CD14-positive monocyte (primary cell): ENCODE results near the gene BCAN. TPM values are rescaled to one million over a fixed set of nuclear protein-coding genes. Genes with fewer than 3 reads are reported as not detected.

Experiments
- DNase-seq, 3 donors: peaks; one replicate each; pipeline ENCODE4 v3.0.0-alpha.2; 2011 to 2022
- H2AFZ ChIP-seq: 2 replicates; pipeline ENCODE4 v1.6.0; 2012; ENCODE audit warnings: mild to moderate bottlenecking, low read depth, low read length, inconsistent platforms; ENCODE audit not compliant: insufficient read depth, poor library complexity, severe bottlenecking
- H3K27ac ChIP-seq, 2 donors: 1 replicate in 1 of 2; 2 replicates in 1 of 2; pipeline ENCODE4 v1.5.1; 2012 to 2013; ENCODE audit warnings: low read length in 2 of 2, control low read depth in 1 of 2, inconsistent platforms in 1 of 2, low read depth in 1 of 2, mild to moderate bottlenecking in 1 of 2
- H3K27me3 ChIP-seq, 2 donors: one replicate each; pipeline versions ENCODE4 v1.6.0 to v1.6.1; 2011 to 2013; ENCODE audit warnings: low read length in 2 of 2; ENCODE audit not compliant: control insufficient read depth in 2 of 2, insufficient read depth in 2 of 2
- H3K36me3 ChIP-seq, 2 donors: replicated peaks in 1 of 2; 1 replicate in 1 of 2; 2 replicates in 1 of 2; pipeline versions ENCODE4 v1.5.1 to v1.6.1; 2012 to 2013; ENCODE audit warnings: low read length in 2 of 2, control low read depth in 1 of 2, inconsistent platforms in 1 of 2, mild to moderate bottlenecking in 1 of 2; ENCODE audit not compliant: insufficient read depth in 2 of 2, control insufficient read depth in 1 of 2
- H3K4me1 ChIP-seq, 2 donors: 1 replicate in 1 of 2; 2 replicates in 1 of 2; pipeline versions ENCODE4 v1.5.1 to v1.6.1; 2012 to 2013; ENCODE audit warnings: low read length in 2 of 2, control low read depth in 1 of 2, inconsistent platforms in 1 of 2, mild to moderate bottlenecking in 1 of 2, moderate library complexity in 1 of 2; ENCODE audit not compliant: insufficient read depth in 2 of 2, control insufficient read depth in 1 of 2
- H3K4me2 ChIP-seq: replicated peaks from 2 replicates; pipeline ENCODE3; 2012; ENCODE audit warnings: low read length, moderate library complexity, mild to moderate bottlenecking; ENCODE audit not compliant: poor library complexity, severe bottlenecking; ENCODE audit errors: extremely low read depth
- H3K4me3 ChIP-seq, 3 experiments: fragments of 200-600 bp in 1 of 3; sonication (generic) in 1 of 3; replicated peaks in 1 of 3; 1 replicate in 2 of 3; 2 replicates in 1 of 3; pipeline ENCODE4 v1.5.1; 2011 to 2013; ENCODE audit warnings: low read length in 3 of 3, mild to moderate bottlenecking in 3 of 3, control low read depth in 2 of 3, low read depth in 2 of 3, inconsistent platforms in 1 of 3, moderate library complexity in 1 of 3
- H3K79me2 ChIP-seq: 2 replicates; pipeline ENCODE4 v1.6.0; 2012; ENCODE audit warnings: mild to moderate bottlenecking, control low read depth, inconsistent platforms, low read length, moderate library complexity; ENCODE audit not compliant: insufficient read depth
- H3K9ac ChIP-seq: 2 replicates; pipeline ENCODE4 v1.6.0; 2017; ENCODE audit warnings: low read length, mild to moderate bottlenecking; ENCODE audit not compliant: insufficient read depth, poor library complexity, severe bottlenecking
- H3K9me3 ChIP-seq, 2 donors: replicated peaks in 1 of 2; 1 replicate in 1 of 2; 2 replicates in 1 of 2; pipeline versions ENCODE4 v1.5.1 to v1.6.1; 2012 to 2013; ENCODE audit warnings: low read length in 2 of 2, control low read depth in 1 of 2; ENCODE audit not compliant: control insufficient read depth in 1 of 2, insufficient read depth in 1 of 2
- H4K20me1 ChIP-seq: 2 replicates; pipeline ENCODE4 v1.6.0; 2012; ENCODE audit warnings: mild to moderate bottlenecking, low read length, control low read depth, moderate library complexity; ENCODE audit not compliant: insufficient read depth
- H3K27ac Mint-ChIP-seq, 7 donors: one replicate each; pipeline ENCODE4 v1.8.0; 2020; ENCODE audit warnings: mild to moderate bottlenecking in 7 of 7, mixed read lengths in 7 of 7, moderate library complexity in 6 of 7, inconsistent platforms in 2 of 7
- H3K27me3 Mint-ChIP-seq, 3 donors: one replicate each; pipeline ENCODE4 v1.8.0; 2021 to 2022; ENCODE audit warnings: low read depth in 3 of 3, mild to moderate bottlenecking in 3 of 3, mixed read lengths in 3 of 3, moderate library complexity in 3 of 3, inconsistent platforms in 1 of 3
- H3K36me3 Mint-ChIP-seq, 2 donors: one replicate each; pipeline ENCODE4 v1.8.0; 2020; ENCODE audit warnings: mixed read lengths in 2 of 2, inconsistent platforms in 1 of 2, mild to moderate bottlenecking in 1 of 2
- H3K4me1 Mint-ChIP-seq: one replicate; pipeline ENCODE4 v1.8.0; 2020; ENCODE audit warnings: mild to moderate bottlenecking, mixed read lengths
- H3K4me3 Mint-ChIP-seq, 2 donors: one replicate each; pipeline ENCODE4 v1.8.0; 2020; ENCODE audit warnings: mild to moderate bottlenecking in 2 of 2, mixed read lengths in 2 of 2, moderate library complexity in 1 of 2
- H3K9me3 Mint-ChIP-seq, 7 donors: one replicate each; pipeline ENCODE4 v1.8.0; 2020 to 2022; ENCODE audit warnings: mixed read lengths in 7 of 7, mild to moderate bottlenecking in 6 of 7, moderate library complexity in 6 of 7, inconsistent platforms in 2 of 7
- WGBS: methylation state at CpG from one replicate; pipeline ENCODE4 v1.1.5; 2013; ENCODE audit warnings: missing lambda C conversion rate; ENCODE audit not compliant: insufficient coverage; 5-methylcytosine and 5-hydroxymethylcytosine counted together
- intact Hi-C, 2 donors: fragments of 100-400 bp; cut with micrococcal nuclease; formaldehyde crosslinking; loops; one replicate each; pipeline versions ENCODE4 v1.15.0 to v1.15.1; 2023
- polyA plus RNA-seq, 3 donors: library from polyadenylated mRNA; depleted of rRNA in 1 of 3; unstranded in 2 of 3; stranded (reverse) in 1 of 3; fragments of 300-500 nt in 2 of 3; fragments of >200 nt in 1 of 3; fragmentation: Illumina TruSeq in 2 of 3; gene quantifications; 1 replicate in 2 of 3; 2 replicates in 1 of 3; pipeline ENCODE4 v1.2.3, GENCODE V29; 2012 to 2021
- TF ChIP-seq, protein P1 (sequence below): fragments of 200-600 bp; IDR thresholded peaks from one replicate; pipeline ENCODE4 v1.8.0; 2022; ENCODE audit warnings: antibody characterized with exemption, mild to moderate bottlenecking

BCAN gene
- polyA plus RNA-seq, 3 donors = not detected

DNA sequence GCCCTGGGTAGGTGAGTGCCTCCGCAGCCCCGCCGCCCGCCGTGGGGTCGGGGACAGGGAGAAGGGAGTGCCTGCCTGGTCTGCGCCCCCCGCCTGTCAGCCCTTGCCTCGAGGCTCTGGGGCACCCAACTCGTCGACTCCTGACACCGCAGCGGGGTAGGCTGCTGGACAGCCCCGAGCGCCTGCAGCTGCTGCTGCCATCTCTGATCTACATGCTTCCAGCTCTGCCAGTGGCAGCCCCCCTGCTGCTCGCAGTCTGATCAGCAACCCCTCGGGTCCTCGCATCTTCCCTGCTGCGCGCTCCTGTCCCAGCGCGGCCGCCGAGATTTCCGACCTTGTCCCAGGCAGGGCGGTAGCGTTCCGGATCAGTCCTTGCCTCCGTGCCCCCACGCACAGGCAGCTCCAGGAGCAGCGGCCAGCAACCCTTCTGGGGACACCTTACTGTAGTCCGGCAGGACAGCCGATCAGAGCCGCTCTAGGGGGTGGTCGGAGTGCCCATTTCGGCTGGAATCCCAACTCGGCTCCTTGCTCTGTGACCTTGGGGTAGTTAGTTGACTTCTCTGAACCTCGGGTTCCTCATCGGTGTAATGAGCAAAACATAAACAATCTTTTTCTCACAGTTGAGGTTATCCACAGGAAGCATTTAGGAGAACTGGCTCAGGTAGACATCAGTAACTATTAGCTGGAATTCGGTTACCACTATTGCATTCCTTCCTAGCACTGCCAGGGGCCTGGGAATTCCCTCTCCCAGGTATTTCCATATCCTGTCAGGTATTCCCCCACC lies 540 bp downstream of the BCAN start:
- no peak overlapping the region for H3K4me3 ChIP-seq
- no peak for DNase-seq
- no peak overlapping the region for H3K4me2 ChIP-seq
- no peak overlapping the region for H2AFZ ChIP-seq
- H3K27me3 ChIP-seq = peaks cover 44 to 98% of the 10 kb centered on the region in 2 donors
- no peaks in the 10 kb centered on the region for H3K36me3 ChIP-seq
- peaks cover 0 to 12% (median 3%) of the 10 kb centered on the region in 7 donors for H3K9me3 Mint-ChIP-seq
- H3K4me3 Mint-ChIP-seq = peak overlapping the region; percentile 13 to 78
- intact Hi-C loops = no loop called here
- H3K9ac ChIP-seq = no peak overlapping the region
- TF ChIP-seq, protein P1, sequence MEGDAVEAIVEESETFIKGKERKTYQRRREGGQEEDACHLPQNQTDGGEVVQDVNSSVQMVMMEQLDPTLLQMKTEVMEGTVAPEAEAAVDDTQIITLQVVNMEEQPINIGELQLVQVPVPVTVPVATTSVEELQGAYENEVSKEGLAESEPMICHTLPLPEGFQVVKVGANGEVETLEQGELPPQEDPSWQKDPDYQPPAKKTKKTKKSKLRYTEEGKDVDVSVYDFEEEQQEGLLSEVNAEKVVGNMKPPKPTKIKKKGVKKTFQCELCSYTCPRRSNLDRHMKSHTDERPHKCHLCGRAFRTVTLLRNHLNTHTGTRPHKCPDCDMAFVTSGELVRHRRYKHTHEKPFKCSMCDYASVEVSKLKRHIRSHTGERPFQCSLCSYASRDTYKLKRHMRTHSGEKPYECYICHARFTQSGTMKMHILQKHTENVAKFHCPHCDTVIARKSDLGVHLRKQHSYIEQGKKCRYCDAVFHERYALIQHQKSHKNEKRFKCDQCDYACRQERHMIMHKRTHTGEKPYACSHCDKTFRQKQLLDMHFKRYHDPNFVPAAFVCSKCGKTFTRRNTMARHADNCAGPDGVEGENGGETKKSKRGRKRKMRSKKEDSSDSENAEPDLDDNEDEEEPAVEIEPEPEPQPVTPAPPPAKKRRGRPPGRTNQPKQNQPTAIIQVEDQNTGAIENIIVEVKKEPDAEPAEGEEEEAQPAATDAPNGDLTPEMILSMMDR = no peak
- H3K4me1 ChIP-seq = peaks cover 0 to 4% of the 10 kb centered on the region in 2 donors
- WGBS = 12% methylated on average over 34 of the region's 40 CpGs
- no peaks in the 10 kb centered on the region for H4K20me1 ChIP-seq
- peaks cover 8% of the 10 kb centered on the region for H3K4me1 Mint-ChIP-seq
- H3K27ac Mint-ChIP-seq = peak overlapping the region in 1 of 7 donors; percentile 68
- H3K9me3 ChIP-seq = peaks cover 0 to 26% of the 10 kb centered on the region in 2 donors
- H3K36me3 Mint-ChIP-seq = peaks cover 3 to 4% of the 10 kb centered on the region in 2 donors
- H3K27ac ChIP-seq = no peak overlapping the region
- H3K27me3 Mint-ChIP-seq = peaks cover 87 to 97% (median 93%) of the 10 kb centered on the region in 3 donors
- no peaks in the 10 kb centered on the region for H3K79me2 ChIP-seq

DNA sequence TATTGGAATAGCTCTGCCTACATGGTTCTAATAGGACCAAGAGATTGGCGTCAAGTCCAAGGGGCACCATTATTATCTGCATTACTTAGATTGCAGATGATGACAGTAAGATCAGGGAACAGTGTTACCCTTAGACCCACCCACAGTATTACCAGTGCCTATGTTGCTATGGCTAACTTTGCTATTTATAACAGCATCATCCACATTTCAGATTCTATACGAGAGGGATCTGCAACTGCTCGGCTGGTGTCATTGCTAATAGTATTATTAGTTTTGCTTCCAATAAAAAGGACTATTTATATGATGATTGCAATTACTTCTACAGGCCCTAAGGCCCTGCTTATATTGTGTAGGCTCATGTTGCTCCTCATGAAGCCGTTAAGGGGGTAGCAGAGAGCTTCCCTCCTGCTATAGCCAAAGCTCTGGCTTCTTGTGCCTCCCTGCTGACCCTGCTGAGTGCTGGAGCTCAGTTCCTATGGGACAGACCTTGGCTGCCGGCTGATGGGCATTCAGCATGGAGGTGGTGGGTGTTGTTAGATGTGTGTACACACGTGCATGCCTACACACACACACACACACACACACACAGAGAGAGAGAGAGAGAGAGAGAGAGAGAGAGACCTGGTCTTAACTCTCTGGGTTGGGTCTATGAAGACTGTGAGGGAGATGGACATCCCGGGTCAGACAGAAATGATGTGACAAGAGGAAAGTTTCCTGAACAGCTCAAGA lies 1.3 kb downstream of the BCAN start:
- no peak overlapping the region for H3K4me3 ChIP-seq
- peaks cover 0 to 4% of the 10 kb centered on the region in 2 donors for H3K4me1 ChIP-seq
- peaks cover 0 to 12% (median 3%) of the 10 kb centered on the region in 7 donors for H3K9me3 Mint-ChIP-seq
- H3K9me3 ChIP-seq = peaks cover 0 to 26% of the 10 kb centered on the region in 2 donors
- TF ChIP-seq, protein P1 = no peak
- H2AFZ ChIP-seq = no peak overlapping the region
- peaks cover 46 to 98% of the 10 kb centered on the region in 2 donors for H3K27me3 ChIP-seq
- no peaks in the 10 kb centered on the region for H4K20me1 ChIP-seq
- H3K27me3 Mint-ChIP-seq = peaks cover 89 to 99% (median 95%) of the 10 kb centered on the region in 3 donors
- intact Hi-C loops = no loop called here
- peaks cover 8% of the 10 kb centered on the region for H3K4me1 Mint-ChIP-seq
- H3K9ac ChIP-seq = no peak overlapping the region
- H3K27ac ChIP-seq = no peak overlapping the region
- no peaks in the 10 kb centered on the region for H3K36me3 ChIP-seq
- H3K79me2 ChIP-seq = no peaks in the 10 kb centered on the region
- peak overlapping the region in 1 of 2 donors; percentile 78 for H3K4me3 Mint-ChIP-seq
- no CpG with 5 or more reads among the region's 7 CpGs for WGBS
- DNase-seq = no peak
- no peak overlapping the region for H3K4me2 ChIP-seq
- H3K36me3 Mint-ChIP-seq = peaks cover 3 to 4% of the 10 kb centered on the region in 2 donors
- peak overlapping the region in 1 of 7 donors; percentile 41 for H3K27ac Mint-ChIP-seq
